Glomerular endothelial cell (primary cell): ENCODE measurements around the gene DEAF1. TPM values are rescaled to one million over a fixed set of nuclear protein-coding genes. Genes with fewer than 3 reads are reported as not detected.

Experiments
- total RNA-seq: library from RNA; depleted of rRNA; stranded (reverse); fragments of >200 nt; gene quantifications from 2 replicates; pipeline ENCODE4 v1.2.3, GENCODE V29; 2015

The DEAF1 gene
- total RNA-seq, 1 donor from 2014 or later, result 58.0 TPM

Other genes with a start within 250 kb of the DEAF1 start
- gene PTDSS2, start 244.9 kb downstream of the DEAF1 start, total RNA-seq, result 59.9 and 68.8 TPM in 2 replicates
- 158 and 255 TPM in 2 replicates for gene RNH1, start 188.0 kb downstream of the DEAF1 start, total RNA-seq
- 47.5 and 60.5 TPM in 2 replicates for gene HRAS, start 159.6 kb downstream of the DEAF1 start, total RNA-seq
- gene LRRC56, start 157.7 kb downstream of the DEAF1 start, total RNA-seq, result 0.53 TPM in 2 replicates
- gene LMNTD2, start 134.5 kb downstream of the DEAF1 start, total RNA-seq, result 1.3 and 3.3 TPM in 2 replicates
- 17.6 and 24.2 TPM in 2 replicates for gene RASSF7, start 134.3 kb downstream of the DEAF1 start, total RNA-seq
- 22.4 and 46.5 TPM in 2 replicates for gene PHRF1, start 118.8 kb downstream of the DEAF1 start, total RNA-seq
- 22.8 and 66.5 TPM in 2 replicates for gene IRF7, start 79.3 kb downstream of the DEAF1 start, total RNA-seq
- not detected in 2 replicates for gene CDHR5, start 70.3 kb downstream of the DEAF1 start, total RNA-seq
- not detected in 2 replicates for gene SCT, start 68.0 kb downstream of the DEAF1 start, total RNA-seq
- not detected in 2 replicates for gene DRD4, start 58.0 kb downstream of the DEAF1 start, total RNA-seq
- 25.1 and 25.3 TPM in 2 replicates for gene TMEM80, start 594 bp upstream of the DEAF1 start, total RNA-seq
- 18.1 and 20.0 TPM in 2 replicates for gene EPS8L2, start 11.0 kb upstream of the DEAF1 start, total RNA-seq
- gene TALDO1, start 52.2 kb upstream of the DEAF1 start, total RNA-seq, result 224 and 252 TPM in 2 replicates
- 37.6 and 47.2 TPM in 2 replicates for gene GATD1, start 82.3 kb upstream of the DEAF1 start, total RNA-seq
- 0.58 and 0.78 TPM in 2 replicates for gene CEND1, start 94.9 kb upstream of the DEAF1 start, total RNA-seq
- gene SLC25A22, start 103.1 kb upstream of the DEAF1 start, total RNA-seq, result 16.1 and 20.9 TPM in 2 replicates
- gene PIDD1, start 110.0 kb upstream of the DEAF1 start, total RNA-seq, result 27.4 and 47.9 TPM in 2 replicates
- 621 and 670 TPM in 2 replicates for gene RPLP2, start 114.7 kb upstream of the DEAF1 start, total RNA-seq
- gene PNPLA2, start 123.7 kb upstream of the DEAF1 start, total RNA-seq, result 27.4 and 58.0 TPM in 2 replicates
- gene CRACR2B, start 132.7 kb upstream of the DEAF1 start, total RNA-seq, result 13.5 and 19.4 TPM in 2 replicates
- 569 and 728 TPM in 2 replicates for gene CD151, start 137.7 kb upstream of the DEAF1 start, total RNA-seq
- gene POLR2L, start 147.3 kb upstream of the DEAF1 start, total RNA-seq, result 125 and 145 TPM in 2 replicates
- 121 and 134 TPM in 2 replicates for gene TSPAN4, start 147.6 kb upstream of the DEAF1 start, total RNA-seq
- 83.5 and 87.7 TPM in 2 replicates for gene CHID1, start 215.6 kb upstream of the DEAF1 start, total RNA-seq
- gene AP2A2, start 230.6 kb upstream of the DEAF1 start, total RNA-seq, result 93.7 and 129 TPM in 2 replicates